ENCODE measurements around the gene MSI2. TPM values are rescaled to one million over a fixed set of nuclear protein-coding genes. Genes with fewer than 3 reads are reported as not detected.

The MSI2 gene
- total and polyA plus RNA-seq, 7 donors = 37.6 to 133 (median 87.1) TPM

GRCh38 chr17:57511475-57512123 lies 255.3 kb downstream of the MSI2 start:
- TF ChIP-seq, protein P1, sequence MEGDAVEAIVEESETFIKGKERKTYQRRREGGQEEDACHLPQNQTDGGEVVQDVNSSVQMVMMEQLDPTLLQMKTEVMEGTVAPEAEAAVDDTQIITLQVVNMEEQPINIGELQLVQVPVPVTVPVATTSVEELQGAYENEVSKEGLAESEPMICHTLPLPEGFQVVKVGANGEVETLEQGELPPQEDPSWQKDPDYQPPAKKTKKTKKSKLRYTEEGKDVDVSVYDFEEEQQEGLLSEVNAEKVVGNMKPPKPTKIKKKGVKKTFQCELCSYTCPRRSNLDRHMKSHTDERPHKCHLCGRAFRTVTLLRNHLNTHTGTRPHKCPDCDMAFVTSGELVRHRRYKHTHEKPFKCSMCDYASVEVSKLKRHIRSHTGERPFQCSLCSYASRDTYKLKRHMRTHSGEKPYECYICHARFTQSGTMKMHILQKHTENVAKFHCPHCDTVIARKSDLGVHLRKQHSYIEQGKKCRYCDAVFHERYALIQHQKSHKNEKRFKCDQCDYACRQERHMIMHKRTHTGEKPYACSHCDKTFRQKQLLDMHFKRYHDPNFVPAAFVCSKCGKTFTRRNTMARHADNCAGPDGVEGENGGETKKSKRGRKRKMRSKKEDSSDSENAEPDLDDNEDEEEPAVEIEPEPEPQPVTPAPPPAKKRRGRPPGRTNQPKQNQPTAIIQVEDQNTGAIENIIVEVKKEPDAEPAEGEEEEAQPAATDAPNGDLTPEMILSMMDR (IDR thresholded peaks at IDR 0.05) = no peak
- ATAC-seq = peak in 1 of 4 donors; percentile 31
- H3K4me1 ChIP-seq = peaks cover 8% of the 10 kb centered on the region
- H3K27ac ChIP-seq = no peak overlapping the region
- no peak for DNase-seq
- no peaks in the 10 kb centered on the region for H3K36me3 ChIP-seq (ENCODE audit: insufficient read depth in 1 of 2, low read depth in 1 of 2)
- WGBS, 3 donors = 72 to 88% (median 76%) methylated on average over 14 of the region's 14 CpGs
- no peaks in the 10 kb centered on the region for H3K27me3 ChIP-seq (ENCODE audit: insufficient read depth in 3 of 3, low read length in 2 of 3)
- no peak overlapping the region for H3K4me3 ChIP-seq
- no peaks in the 10 kb centered on the region for H3K9me3 ChIP-seq
- intact Hi-C loops (cut with DNase I) = no loop called here

DNA sequence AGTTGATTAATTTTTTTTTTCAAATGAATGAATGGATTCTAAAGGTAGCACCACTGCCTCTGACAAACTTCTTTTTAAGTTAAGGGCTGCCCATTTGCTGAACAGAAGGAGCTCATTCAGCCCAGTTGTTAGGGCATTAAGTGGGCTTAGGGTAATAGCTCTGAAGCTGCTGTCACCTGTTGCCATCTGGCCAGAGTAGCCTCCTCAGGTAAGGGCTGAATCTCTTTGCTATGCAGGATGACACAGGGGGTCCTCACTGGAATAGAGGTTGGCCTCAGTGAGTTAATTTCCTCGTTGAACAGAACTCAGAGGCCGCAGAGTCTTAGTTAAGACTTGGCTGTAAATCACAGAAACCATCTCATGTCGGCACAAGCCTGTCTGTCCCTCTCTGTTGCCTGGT lies 255.9 kb downstream of the MSI2 start:
- no peaks in the 10 kb centered on the region for H3K27me3 ChIP-seq (ENCODE audit: insufficient read depth in 3 of 3, low read length in 2 of 3)
- DNase-seq = no peak
- H3K4me1 ChIP-seq = peaks cover 8% of the 10 kb centered on the region
- no peaks in the 10 kb centered on the region for H3K36me3 ChIP-seq (ENCODE audit: insufficient read depth in 1 of 2, low read depth in 1 of 2)
- no peaks in the 10 kb centered on the region for H3K9me3 ChIP-seq
- intact Hi-C loops (cut with DNase I) = no loop called here
- TF ChIP-seq, protein P1 (IDR thresholded peaks at IDR 0.05) = no peak
- ATAC-seq = no peak
- 53 to 78% (median 60%) methylated on average over 3 of the region's 3 CpGs for WGBS, 3 donors
- H3K27ac ChIP-seq = no peak overlapping the region
- H3K4me3 ChIP-seq = no peak overlapping the region

- no peaks in the 10 kb centered on the region for H3K36me3 ChIP-seq (ENCODE audit: insufficient read depth in 1 of 2, low read depth in 1 of 2)
- no peak overlapping the region for H3K27ac ChIP-seq
- H3K9me3 ChIP-seq = no peaks in the 10 kb centered on the region
- ATAC-seq (no peak), DNase-seq (no peak)
- intact Hi-C loops (cut with DNase I) = no loop called here
- WGBS, 3 donors = 86 to 92% (median 89%) methylated on average over 3 of the region's 3 CpGs
- H3K4me3 ChIP-seq = no peak overlapping the region
- TF ChIP-seq, protein P1 (IDR thresholded peaks at IDR 0.05) = no peak
- H3K27me3 ChIP-seq (ENCODE audit: insufficient read depth in 3 of 3, low read length in 2 of 3) = no peaks in the 10 kb centered on the region
- peaks cover 10% of the 10 kb centered on the region for H3K4me1 ChIP-seq
Observed at GRCh38 chr17:57512691-57513090, 256.4 kb downstream of the MSI2 start.

DNA sequence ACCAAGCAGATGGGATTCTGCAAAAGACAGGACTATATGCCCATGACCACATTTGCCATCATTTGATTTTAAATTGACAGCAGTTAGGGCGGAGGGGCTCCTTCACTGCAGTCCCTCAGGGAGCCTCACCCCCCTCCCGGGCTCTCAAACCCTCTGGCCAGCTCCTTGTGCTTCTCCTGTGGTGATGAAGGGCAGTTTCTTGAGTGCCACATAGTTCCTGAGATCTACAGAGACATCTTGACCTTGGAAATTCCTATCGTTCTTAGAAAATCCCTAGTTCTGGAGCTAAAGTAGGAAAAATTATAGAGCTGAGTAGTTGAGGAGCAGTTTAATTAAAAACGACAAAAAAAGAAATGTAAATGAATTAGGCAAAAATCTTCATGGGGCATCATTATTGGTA lies 257.2 kb downstream of the MSI2 start:
- Histone ChIP-seq H3K4me3 (no peak overlapping the region), H3K27ac (no peak overlapping the region), H3K9me3 (no peaks in the 10 kb centered on the region), H3K27me3 (ENCODE audit: insufficient read depth in 3 of 3, low read length in 2 of 3) (no peaks in the 10 kb centered on the region), H3K4me1 (peaks cover 19% of the 10 kb centered on the region), H3K36me3 (ENCODE audit: insufficient read depth in 1 of 2, low read depth in 1 of 2) (no peaks in the 10 kb centered on the region)
- WGBS, 3 donors = 81 to 85% (median 84%) methylated on average over 4 of the region's 4 CpGs
- intact Hi-C loops (cut with DNase I) = no loop called here
- ATAC-seq (no peak), DNase-seq (no peak)
- TF ChIP-seq, protein P1 (IDR thresholded peaks at IDR 0.05) = no peak

- 93 to 97% (median 96%) methylated on average over 4 of the region's 4 CpGs for WGBS, 3 donors
- peaks cover 26% of the 10 kb centered on the region for H3K4me1 ChIP-seq
- no peak overlapping the region for H3K4me3 ChIP-seq
- H3K9me3 ChIP-seq = no peaks in the 10 kb centered on the region
- TF ChIP-seq, protein P1 (IDR thresholded peaks at IDR 0.05) = no peak
- ATAC-seq (no peak), DNase-seq (no peak)
- H3K36me3 ChIP-seq (ENCODE audit: insufficient read depth in 1 of 2, low read depth in 1 of 2) = no peaks in the 10 kb centered on the region
- no peak overlapping the region for H3K27ac ChIP-seq
- intact Hi-C loops (cut with DNase I) = no loop called here
- H3K27me3 ChIP-seq (ENCODE audit: insufficient read depth in 3 of 3, low read length in 2 of 3) = no peaks in the 10 kb centered on the region
Observed at GRCh38 chr17:57514614-57515013, 258.3 kb downstream of the MSI2 start.

Measured in psoas muscle (tissue), 8 donors.